OCI-LY3 (cell line): ENCODE data around the gene ADGRV1.
A peak's percentile ranks its signal among the peaks of the same experiment; 100 is the strongest.

Source experiments
- H2AFZ ChIP-seq: fragments of 200-600, 300-600 bp; shearing (Covaris generic); 2 replicates; pipeline ENCODE4 v1.6.0; 2014; ENCODE audit warnings: antibody characterized with exemption, low read depth, low read length
- H3K27ac ChIP-seq: fragments of 200-600, 300-600 bp; sonication (generic); 2 replicates; pipeline ENCODE4 v1.5.1; 2014; ENCODE audit warnings: mild to moderate bottlenecking, low read length, moderate library complexity, mixed read lengths
- H3K27me3 ChIP-seq: fragments of 200-600, 300-600 bp; sonication (generic); 2 replicates; pipeline ENCODE4 v1.6.1; 2014; ENCODE audit warnings: low read depth, low read length, mixed read lengths
- H3K36me3 ChIP-seq: fragments of 200-600, 300-600 bp; sonication (generic); replicated peaks from 2 replicates; pipeline ENCODE3; 2014; ENCODE audit warnings: low read depth, low read length, mixed read lengths
- H3K4me1 ChIP-seq: fragments of 300-600, 200-600 bp; sonication (generic); 2 replicates; pipeline ENCODE4 v1.6.1; 2014; ENCODE audit warnings: low read length, mixed read lengths
- H3K4me2 ChIP-seq: fragments of 200-600, 300-600 bp; sonication (generic); 2 replicates; pipeline ENCODE4 v1.6.1; 2014; ENCODE audit warnings: low read length, mixed read lengths
- H3K4me3 ChIP-seq: fragments of 300-600, 200-600 bp; sonication (generic); 2 replicates; pipeline ENCODE4 v1.5.1; 2014; ENCODE audit warnings: antibody characterized with exemption, mild to moderate bottlenecking, low read length, moderate library complexity
- H3K79me2 ChIP-seq: fragments of 300-600, 200-600 bp; shearing (Covaris generic); 2 replicates; pipeline ENCODE4 v1.6.1; 2014; ENCODE audit warnings: mild to moderate bottlenecking, low read length, mixed read lengths
- H3K9ac ChIP-seq: fragments of 300-600, 200-600 bp; shearing (Covaris generic); 2 replicates; pipeline ENCODE4 v1.6.0; 2014; ENCODE audit warnings: mild to moderate bottlenecking, low read length, moderate library complexity
- H3K9me3 ChIP-seq: fragments of 200-600, 300-600 bp; shearing (Covaris generic); 2 replicates; pipeline ENCODE4 v1.6.1; 2014; ENCODE audit warnings: low read length, mixed read lengths; ENCODE audit not compliant: insufficient read depth
- H4K20me1 ChIP-seq: fragments of 200-600, 300-600 bp; sonication (generic); 2 replicates; pipeline ENCODE4 v1.6.1; 2016; ENCODE audit warnings: low read length, mixed read lengths; ENCODE audit not compliant: insufficient read depth
- EZH2phosphoT487 ChIP-seq: fragments of 200-600 bp; shearing (Covaris generic); IDR thresholded peaks from 2 replicates; pipeline ENCODE4 v1.6.1; 2018; ENCODE audit warnings: antibody characterized with exemption, mixed run types, low read depth
- TF ChIP-seq, protein P1 (sequence below): fragments of 200-600, 300-600 bp; sonication (generic); IDR thresholded peaks from 2 replicates; pipeline ENCODE4 v1.5.1; 2014; ENCODE audit warnings: antibody characterized with exemption, low read length, low read depth

The ADGRV1 gene

DNA sequence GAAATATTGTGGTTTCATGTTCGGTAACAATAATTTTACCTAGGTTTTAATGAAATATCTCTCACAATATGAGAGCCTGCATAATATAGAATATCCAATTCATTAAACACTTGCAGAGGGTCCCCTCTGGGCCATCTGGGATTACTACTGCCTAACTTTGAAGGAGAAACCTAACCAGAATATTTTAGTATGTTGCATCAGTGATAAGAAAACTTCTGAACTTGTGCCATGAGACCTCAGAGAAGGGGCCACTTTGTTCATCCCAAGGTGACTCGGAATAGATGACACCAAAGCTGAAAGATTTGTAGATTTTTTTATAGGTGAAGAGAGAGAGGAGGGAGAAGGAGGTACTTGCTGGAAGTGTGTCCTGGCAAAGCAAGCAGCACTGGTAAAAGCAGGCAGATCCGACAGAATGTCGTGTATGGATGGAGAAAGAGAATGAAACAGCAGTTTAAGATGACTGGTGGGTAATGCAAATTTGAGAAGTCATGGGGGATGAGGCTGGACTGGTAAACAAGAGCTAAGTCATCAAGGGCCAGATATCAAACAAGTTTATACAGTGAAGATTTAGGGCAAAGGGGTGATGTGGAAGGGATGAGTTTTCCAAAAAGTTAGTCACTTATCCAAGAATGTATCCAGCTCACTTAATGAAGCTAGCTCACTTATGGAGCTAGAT, 372.3 kb downstream of the ADGRV1 start:
- no peak overlapping the region for H3K27ac ChIP-seq
- H3K9ac ChIP-seq: no peak overlapping the region

DNA sequence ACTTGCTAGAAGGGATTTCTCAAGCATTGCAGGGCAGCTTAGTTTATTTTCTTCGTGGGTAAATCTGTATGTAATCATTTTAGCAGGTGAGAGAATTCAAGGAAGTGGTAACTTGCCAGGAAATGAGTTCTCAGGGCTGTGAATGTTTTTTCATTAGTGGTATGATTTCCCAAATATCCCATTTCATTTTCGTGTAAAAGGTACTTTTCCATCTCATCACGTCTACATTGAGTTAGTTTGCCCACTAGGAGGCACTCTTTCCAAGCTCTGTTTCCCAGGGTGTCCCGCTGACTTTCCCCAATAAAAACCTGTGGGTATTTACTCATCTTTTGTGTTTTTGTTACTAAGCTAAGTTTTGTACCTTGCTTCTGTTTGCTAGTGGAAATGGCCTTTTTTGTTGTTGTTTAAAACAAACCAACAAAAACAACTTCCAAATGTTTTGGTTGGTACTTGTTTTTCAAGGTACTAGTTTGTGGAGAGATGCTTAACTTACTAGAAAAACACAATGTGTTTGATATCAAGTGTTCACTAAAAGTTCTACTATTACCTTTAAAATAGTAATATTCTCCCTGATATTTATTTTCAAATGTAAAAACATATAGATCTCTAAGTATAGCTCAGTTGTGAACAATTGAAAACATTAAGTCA, 373.6 kb downstream of the ADGRV1 start:
- H3K36me3 ChIP-seq: no peaks in the 10 kb centered on the region
- TF ChIP-seq, protein P1, sequence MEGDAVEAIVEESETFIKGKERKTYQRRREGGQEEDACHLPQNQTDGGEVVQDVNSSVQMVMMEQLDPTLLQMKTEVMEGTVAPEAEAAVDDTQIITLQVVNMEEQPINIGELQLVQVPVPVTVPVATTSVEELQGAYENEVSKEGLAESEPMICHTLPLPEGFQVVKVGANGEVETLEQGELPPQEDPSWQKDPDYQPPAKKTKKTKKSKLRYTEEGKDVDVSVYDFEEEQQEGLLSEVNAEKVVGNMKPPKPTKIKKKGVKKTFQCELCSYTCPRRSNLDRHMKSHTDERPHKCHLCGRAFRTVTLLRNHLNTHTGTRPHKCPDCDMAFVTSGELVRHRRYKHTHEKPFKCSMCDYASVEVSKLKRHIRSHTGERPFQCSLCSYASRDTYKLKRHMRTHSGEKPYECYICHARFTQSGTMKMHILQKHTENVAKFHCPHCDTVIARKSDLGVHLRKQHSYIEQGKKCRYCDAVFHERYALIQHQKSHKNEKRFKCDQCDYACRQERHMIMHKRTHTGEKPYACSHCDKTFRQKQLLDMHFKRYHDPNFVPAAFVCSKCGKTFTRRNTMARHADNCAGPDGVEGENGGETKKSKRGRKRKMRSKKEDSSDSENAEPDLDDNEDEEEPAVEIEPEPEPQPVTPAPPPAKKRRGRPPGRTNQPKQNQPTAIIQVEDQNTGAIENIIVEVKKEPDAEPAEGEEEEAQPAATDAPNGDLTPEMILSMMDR: peak; percentile 63
- TF ChIP-seq EZH2phosphoT487: no peak
- no peaks in the 10 kb centered on the region for H3K79me2 ChIP-seq
- no peaks in the 10 kb centered on the region for H4K20me1 ChIP-seq
- H3K4me1 ChIP-seq: no peaks in the 10 kb centered on the region
- H3K4me2 ChIP-seq: peak overlapping the region; percentile 41
- H3K27ac ChIP-seq: no peak overlapping the region
- peak overlapping the region; percentile 41; the same call in 1 of the 2 replicates for H2AFZ ChIP-seq
- H3K9me3 ChIP-seq: no peaks in the 10 kb centered on the region
- 0 out of 2 replicates have a peak, but pooled peaks cover 2% of the 10 kb centered on the region for H3K27me3 ChIP-seq
- no peak overlapping the region for H3K9ac ChIP-seq
- H3K4me3 ChIP-seq: no peak overlapping the region

More for the DNA sequence above, 372.3 kb downstream of the ADGRV1 start:
- Histone ChIP-seq H3K4me3 (no peak overlapping the region), H3K27me3 (0 out of 2 replicates have a peak, but pooled peaks cover 2% of the 10 kb centered on the region), H4K20me1 (no peaks in the 10 kb centered on the region), H3K79me2 (no peaks in the 10 kb centered on the region), H3K4me1 (no peaks in the 10 kb centered on the region), H2AFZ (no peak overlapping the region), H3K4me2 (no peak overlapping the region), H3K36me3 (no peaks in the 10 kb centered on the region), H3K9me3 (no peaks in the 10 kb centered on the region)
- TF ChIP-seq EZH2phosphoT487: no peak
- TF ChIP-seq, protein P1: no peak

DNA sequence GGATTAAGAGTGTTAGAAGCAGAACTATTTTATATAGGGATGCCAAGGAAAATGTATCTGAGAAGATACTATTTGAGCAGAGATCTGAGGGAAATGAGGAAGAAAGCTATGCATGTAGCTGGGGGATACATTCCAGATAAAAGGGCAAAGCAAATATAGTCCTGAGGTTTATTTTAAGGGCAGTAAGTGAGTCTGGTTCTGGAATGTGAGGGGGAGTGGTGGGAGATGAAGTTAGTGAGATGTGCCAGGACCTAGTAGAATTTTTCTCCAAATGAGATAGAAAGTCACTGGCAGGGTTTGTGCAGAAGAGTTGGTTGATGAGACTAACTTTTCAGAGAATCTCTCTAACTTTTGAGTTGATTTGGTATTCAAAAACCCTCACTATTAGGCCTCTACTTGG, 374.7 kb downstream of the ADGRV1 start:
- Histone ChIP-seq H3K9me3 (no peaks in the 10 kb centered on the region), H3K27me3 (0 out of 2 replicates have a peak, but pooled peaks cover 2% of the 10 kb centered on the region), H3K4me3 (no peak overlapping the region), H3K4me1 (no peaks in the 10 kb centered on the region), H3K36me3 (no peaks in the 10 kb centered on the region), H3K4me2 (no peak overlapping the region), H2AFZ (no peak overlapping the region), H3K9ac (no peak overlapping the region), H4K20me1 (no peaks in the 10 kb centered on the region), H3K27ac (no peak overlapping the region), H3K79me2 (no peaks in the 10 kb centered on the region)
- TF ChIP-seq EZH2phosphoT487: no peak
- TF ChIP-seq, protein P1: no peak

DNA sequence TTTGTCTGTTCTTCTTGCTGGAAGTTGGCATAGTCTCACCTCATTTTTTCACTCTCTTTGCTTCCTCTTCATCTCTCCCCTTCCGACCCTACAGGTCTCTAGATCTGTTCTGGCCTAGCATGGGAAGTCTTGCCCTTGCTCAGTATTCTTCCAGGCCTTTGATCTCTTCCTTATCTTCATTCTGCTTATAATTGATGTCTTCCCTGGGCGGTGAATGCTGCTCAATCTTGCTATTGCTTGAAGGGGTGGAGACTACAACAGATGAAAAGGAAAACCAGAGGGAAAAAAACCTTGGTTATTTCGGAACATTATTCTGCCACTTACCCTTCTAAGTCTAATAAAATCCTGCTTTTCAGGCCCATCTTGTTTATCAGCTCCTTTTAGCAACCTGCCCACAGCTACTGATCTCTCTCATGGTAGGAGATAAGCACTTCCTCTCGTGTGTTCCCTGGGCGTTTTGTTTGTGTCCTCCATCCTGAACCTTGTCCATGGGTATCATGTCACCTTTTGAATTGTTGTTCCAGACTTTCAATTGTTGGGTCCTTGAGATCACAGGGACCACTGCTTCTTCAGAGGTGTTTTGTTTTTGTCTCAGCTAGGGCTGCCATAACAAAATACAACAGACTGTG, 375.6 kb downstream of the ADGRV1 start:
- Histone ChIP-seq H3K36me3 (no peaks in the 10 kb centered on the region), H3K27ac (no peak overlapping the region), H3K27me3 (0 out of 2 replicates have a peak, but pooled peaks cover 2% of the 10 kb centered on the region), H2AFZ (no peak overlapping the region), H3K9me3 (no peaks in the 10 kb centered on the region), H3K4me1 (no peaks in the 10 kb centered on the region), H4K20me1 (no peaks in the 10 kb centered on the region), H3K4me3 (no peak overlapping the region), H3K9ac (no peak overlapping the region), H3K79me2 (no peaks in the 10 kb centered on the region), H3K4me2 (no peak overlapping the region)
- TF ChIP-seq, protein P1: no peak
- TF ChIP-seq EZH2phosphoT487: no peak
